GM10266 (cell line): ENCODE results near the gene MMP24.

Experiments used
- DNase-seq: peaks from one replicate; pipeline ENCODE4 v3.0.0; 2012; ENCODE audit errors: extremely low spot score
- TF ChIP-seq, protein P1 (sequence below): IDR thresholded peaks from 2 replicates; pipeline ENCODE4 v1.5.1; 2012; ENCODE audit warnings: mild to moderate bottlenecking, low read depth; ENCODE audit not compliant: control insufficient read depth, insufficient read depth; ENCODE audit errors: missing control alignments

Gene MMP24

DNA sequence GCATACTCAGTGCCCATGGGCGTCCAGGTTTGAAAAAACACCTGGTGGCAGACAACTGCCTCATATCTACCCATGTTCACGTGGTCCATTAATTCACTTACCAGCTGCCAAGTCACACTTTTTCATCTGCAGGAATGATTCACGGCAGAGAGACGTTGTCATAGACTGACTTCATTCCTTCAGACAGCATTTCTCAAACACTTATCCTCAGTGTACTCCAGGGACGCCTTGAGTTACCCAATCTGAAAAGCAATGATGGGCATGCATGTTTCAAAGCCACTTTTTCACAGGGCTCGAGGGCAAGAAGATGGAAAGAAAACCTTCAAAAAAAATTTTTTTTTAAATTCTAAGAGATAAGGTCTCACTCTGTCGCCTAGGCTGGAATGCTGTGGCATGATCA, 45.4 kb downstream of the MMP24 start:
- TF ChIP-seq, protein P1, sequence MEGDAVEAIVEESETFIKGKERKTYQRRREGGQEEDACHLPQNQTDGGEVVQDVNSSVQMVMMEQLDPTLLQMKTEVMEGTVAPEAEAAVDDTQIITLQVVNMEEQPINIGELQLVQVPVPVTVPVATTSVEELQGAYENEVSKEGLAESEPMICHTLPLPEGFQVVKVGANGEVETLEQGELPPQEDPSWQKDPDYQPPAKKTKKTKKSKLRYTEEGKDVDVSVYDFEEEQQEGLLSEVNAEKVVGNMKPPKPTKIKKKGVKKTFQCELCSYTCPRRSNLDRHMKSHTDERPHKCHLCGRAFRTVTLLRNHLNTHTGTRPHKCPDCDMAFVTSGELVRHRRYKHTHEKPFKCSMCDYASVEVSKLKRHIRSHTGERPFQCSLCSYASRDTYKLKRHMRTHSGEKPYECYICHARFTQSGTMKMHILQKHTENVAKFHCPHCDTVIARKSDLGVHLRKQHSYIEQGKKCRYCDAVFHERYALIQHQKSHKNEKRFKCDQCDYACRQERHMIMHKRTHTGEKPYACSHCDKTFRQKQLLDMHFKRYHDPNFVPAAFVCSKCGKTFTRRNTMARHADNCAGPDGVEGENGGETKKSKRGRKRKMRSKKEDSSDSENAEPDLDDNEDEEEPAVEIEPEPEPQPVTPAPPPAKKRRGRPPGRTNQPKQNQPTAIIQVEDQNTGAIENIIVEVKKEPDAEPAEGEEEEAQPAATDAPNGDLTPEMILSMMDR: no peak
- DNase-seq: no peak

DNA sequence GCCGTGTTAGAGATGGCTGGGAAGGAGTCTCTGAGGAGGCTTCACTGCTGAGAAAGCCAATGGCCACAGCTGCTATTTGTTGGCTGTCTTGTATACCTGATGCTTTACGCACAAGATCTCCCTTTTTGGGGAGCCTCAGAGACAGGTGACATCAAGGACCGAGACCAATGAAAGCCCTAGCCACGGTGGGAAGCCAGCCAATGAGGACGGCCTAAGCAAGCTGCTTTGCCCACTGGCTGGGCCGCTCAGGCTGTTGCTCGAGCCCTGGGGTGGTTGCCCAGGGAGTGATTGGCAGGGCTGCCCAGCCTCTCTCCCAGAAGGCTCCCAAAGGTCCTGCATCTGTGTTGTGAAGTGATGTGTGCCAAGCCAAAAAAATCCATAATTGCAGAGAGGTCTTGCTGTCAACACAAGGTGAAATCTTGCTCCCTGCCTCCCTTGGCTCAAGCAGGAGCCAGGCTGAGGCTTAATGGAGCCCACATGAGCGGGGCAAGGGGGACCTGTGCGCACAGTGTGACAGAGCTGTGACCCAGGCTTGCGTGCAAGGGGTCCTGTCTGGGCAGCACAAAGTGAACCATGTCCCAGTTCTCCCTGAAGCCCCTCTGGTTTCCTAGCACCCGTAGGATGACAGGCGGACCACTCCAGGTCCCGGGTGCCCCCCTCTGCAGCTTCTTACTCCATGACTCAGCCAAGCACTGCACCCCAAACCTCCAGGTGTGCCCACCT, 47.1 kb downstream of the MMP24 start:
- DNase-seq: no peak

DNA sequence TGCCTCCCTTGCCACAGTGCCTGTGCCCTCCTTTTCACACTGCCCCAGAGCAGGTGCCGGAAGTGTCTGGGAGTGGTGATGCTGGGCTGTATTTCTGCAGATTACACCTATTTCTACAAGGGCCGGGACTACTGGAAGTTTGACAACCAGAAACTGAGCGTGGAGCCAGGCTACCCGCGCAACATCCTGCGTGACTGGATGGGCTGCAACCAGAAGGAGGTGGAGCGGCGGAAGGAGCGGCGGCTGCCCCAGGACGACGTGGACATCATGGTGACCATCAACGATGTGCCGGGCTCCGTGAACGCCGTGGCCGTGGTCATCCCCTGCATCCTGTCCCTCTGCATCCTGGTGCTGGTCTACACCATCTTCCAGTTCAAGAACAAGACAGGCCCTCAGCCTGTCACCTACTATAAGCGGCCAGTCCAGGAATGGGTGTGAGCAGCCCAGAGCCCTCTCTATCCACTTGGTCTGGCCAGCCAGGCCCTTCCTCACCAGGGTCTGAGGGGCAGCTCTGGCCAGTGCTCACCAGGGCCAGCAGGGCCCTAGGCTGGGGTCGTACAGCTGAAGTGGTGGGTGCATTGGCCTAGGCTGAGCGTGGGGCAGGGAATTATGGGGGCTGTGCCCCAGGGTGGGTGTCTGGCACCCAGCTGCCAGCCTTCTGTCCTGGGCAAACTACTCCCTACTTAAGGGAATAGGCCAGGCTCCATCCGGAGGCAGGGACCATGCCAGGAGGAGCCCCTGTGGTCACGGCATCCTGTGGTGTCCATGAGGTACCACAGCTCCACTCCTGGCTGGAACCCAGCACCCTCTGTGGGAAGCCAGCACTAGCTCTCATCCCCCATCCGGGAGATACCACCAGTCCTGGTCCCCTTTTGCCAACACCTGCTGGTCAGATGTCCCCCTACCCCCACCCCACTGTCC, 47.9 kb downstream of the MMP24 start:
- DNase-seq: no peak
- TF ChIP-seq, protein P1: no peak

More for the DNA sequence above, 47.1 kb downstream of the MMP24 start:
- TF ChIP-seq, protein P1: no peak

DNA sequence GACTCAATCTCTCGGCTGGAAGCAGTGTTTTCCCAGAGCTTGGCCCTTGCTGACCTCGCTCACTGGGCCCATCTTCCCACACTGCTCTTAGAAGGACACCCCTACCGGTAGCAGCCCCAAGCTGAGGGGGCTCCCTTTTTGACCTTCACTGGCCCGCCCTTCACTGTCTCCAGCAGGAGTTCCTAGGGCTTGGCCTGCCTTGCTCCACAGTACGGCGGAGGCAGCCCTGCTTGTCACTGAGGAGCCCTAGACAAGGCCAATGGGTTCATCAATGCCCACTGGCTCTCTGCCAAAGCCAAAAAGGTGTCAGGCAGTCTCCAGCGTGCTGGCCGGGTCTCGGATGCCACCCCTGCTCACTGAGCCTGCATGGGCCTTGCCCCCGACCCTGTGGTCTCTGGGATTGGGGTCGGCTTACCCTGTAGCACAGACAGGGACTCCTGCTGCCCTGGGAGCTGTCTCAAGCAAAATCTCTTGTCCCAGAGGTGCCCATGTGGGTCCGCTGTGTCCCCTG, 49.3 kb downstream of the MMP24 start:
- no peak for DNase-seq
- TF ChIP-seq, protein P1: no peak

DNA sequence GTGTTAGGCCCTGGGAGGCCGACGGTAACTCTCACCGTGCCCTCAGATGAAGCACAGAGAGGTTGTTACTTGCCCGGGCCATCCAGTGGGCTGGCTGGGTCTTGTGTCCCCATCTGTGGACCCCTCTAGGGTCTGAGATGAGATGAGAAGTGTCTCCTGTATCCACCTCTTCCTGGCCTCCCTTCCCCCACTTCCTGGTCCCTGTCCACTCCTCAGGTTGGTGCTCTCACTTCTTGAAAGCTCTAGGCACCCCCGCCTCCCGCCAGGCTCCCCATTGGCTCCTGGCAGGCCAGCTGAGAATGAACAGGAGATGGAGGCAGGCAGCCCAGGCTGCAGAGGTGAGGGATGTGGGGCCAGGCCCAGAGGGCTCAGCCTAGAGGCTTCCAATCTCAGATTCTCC, 49.9 kb downstream of the MMP24 start:
- DNase-seq: no peak
- TF ChIP-seq, protein P1: no peak

DNA sequence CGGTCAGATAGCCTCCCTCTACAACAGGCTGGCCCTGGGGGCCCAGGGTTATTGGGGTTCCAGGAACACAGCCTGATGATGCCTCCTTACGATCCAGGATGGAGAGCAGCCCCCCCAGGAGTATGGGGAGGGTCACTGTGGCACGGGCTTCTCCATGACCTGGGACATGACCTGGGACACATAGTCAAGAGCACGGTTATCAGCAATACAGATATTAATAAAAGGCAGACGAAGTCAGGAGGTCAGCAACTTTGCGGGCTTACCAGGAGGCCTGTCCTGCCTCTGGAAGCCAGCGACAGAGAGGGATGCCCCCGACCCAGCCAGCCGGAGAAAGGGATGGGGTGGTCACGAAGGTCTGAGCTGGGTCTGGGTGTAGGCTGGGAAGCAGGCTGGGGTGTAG, 50.6 kb downstream of the MMP24 start:
- DNase-seq: no peak
- TF ChIP-seq, protein P1: no peak
